Trophoblast cell (in vitro differentiated cells and primary cell): Measurements from ENCODE around the gene LZTS3.

ENCODE experiments used
- DNase-seq, 2 donors: peaks; one replicate each; pipeline ENCODE4 v3.0.0-alpha.2; 2016
- H2AFZ ChIP-seq: 2 replicates; pipeline ENCODE4 v1.6.1; 2013; ENCODE audit warnings: low read length, moderate library complexity, mild to moderate bottlenecking; ENCODE audit not compliant: insufficient read depth, poor library complexity
- H2AK5ac ChIP-seq: 2 replicates; pipeline ENCODE4 v1.6.1; 2013; ENCODE audit warnings: mild to moderate bottlenecking, low read length
- H2BK120ac ChIP-seq: 2 replicates; pipeline ENCODE4 v1.6.1; 2013; ENCODE audit warnings: low read length, mild to moderate bottlenecking, moderate library complexity; ENCODE audit not compliant: insufficient read depth, poor library complexity
- H2BK12ac ChIP-seq: 2 replicates; pipeline ENCODE4 v1.6.1; 2013; ENCODE audit warnings: mild to moderate bottlenecking, low read length, moderate library complexity
- H2BK5ac ChIP-seq: 2 replicates; pipeline ENCODE4 v1.6.1; 2013; ENCODE audit warnings: low read length, low read depth, moderate library complexity, mild to moderate bottlenecking; ENCODE audit not compliant: poor library complexity
- H3K14ac ChIP-seq: 2 replicates; pipeline ENCODE4 v1.6.1; 2013; ENCODE audit warnings: mild to moderate bottlenecking, low read length
- H3K18ac ChIP-seq: 2 replicates; pipeline ENCODE4 v1.6.1; 2013; ENCODE audit warnings: mild to moderate bottlenecking, low read length
- H3K23ac ChIP-seq: 2 replicates; pipeline ENCODE4 v1.6.1; 2013; ENCODE audit warnings: low read length
- H3K27ac ChIP-seq: 2 replicates; pipeline ENCODE4 v1.5.1; 2013; ENCODE audit warnings: low read depth, mild to moderate bottlenecking, inconsistent platforms, low read length, moderate library complexity
- H3K27me3 ChIP-seq: 2 replicates; pipeline ENCODE4 v1.6.1; 2013; ENCODE audit warnings: inconsistent platforms, mild to moderate bottlenecking, low read length, moderate library complexity; ENCODE audit not compliant: insufficient read depth
- H3K36me3 ChIP-seq, 2 experiments: 1 replicate in 1 of 2; 2 replicates in 1 of 2; pipeline ENCODE4 v1.6.1; 2013; ENCODE audit warnings: low read length in 2 of 2, mild to moderate bottlenecking in 2 of 2, moderate library complexity in 1 of 2; ENCODE audit not compliant: insufficient read depth in 2 of 2, control insufficient read depth in 1 of 2
- H3K4ac ChIP-seq: 2 replicates; pipeline ENCODE4 v1.6.1; 2013; ENCODE audit warnings: low read depth, mild to moderate bottlenecking, low read length, moderate library complexity
- H3K4me1 ChIP-seq, 2 experiments: 1 replicate in 1 of 2; 2 replicates in 1 of 2; pipeline ENCODE4 v1.6.1; 2013; ENCODE audit warnings: low read length in 2 of 2, mild to moderate bottlenecking in 2 of 2, moderate library complexity in 1 of 2; ENCODE audit not compliant: insufficient read depth in 2 of 2, control insufficient read depth in 1 of 2
- H3K4me2 ChIP-seq: 2 replicates; pipeline ENCODE4 v1.6.1; 2013; ENCODE audit warnings: inconsistent platforms, mild to moderate bottlenecking, low read length, moderate library complexity
- H3K4me3 ChIP-seq: 2 replicates; pipeline ENCODE4 v1.5.1; 2013; ENCODE audit warnings: mild to moderate bottlenecking, low read depth, low read length, inconsistent platforms
- H3K79me1 ChIP-seq: one replicate; pipeline ENCODE4 v1.6.1; 2013; ENCODE audit warnings: low read length
- H3K79me2 ChIP-seq: 2 replicates; pipeline ENCODE4 v1.6.1; 2013; ENCODE audit warnings: low read length, mild to moderate bottlenecking; ENCODE audit not compliant: control insufficient read depth, insufficient read depth, poor library complexity
- H3K9ac ChIP-seq: 2 replicates; pipeline ENCODE4 v1.6.1; 2013; ENCODE audit warnings: mild to moderate bottlenecking, low read length
- H3K9me3 ChIP-seq: 2 replicates; pipeline ENCODE4 v1.6.1; 2013; ENCODE audit warnings: low read depth, mild to moderate bottlenecking, control low read depth, inconsistent platforms, low read length; ENCODE audit not compliant: insufficient read depth
- H4K12ac ChIP-seq: 2 replicates; pipeline ENCODE4 v1.6.1; 2013; ENCODE audit warnings: low read depth, mild to moderate bottlenecking, low read length, moderate library complexity
- H4K8ac ChIP-seq: 2 replicates; pipeline ENCODE4 v1.6.1; 2013; ENCODE audit warnings: low read depth, mild to moderate bottlenecking, low read length, moderate library complexity
- H4K91ac ChIP-seq: one replicate; pipeline ENCODE4 v1.6.1; 2013; ENCODE audit warnings: low read depth, mild to moderate bottlenecking, low read length, moderate library complexity
- WGBS: extraction: QIAGEN DNeasy Blood & Tissue Kit; methylation state at CpG from one replicate; pipeline ENCODE4 v1.1.7; 2013; ENCODE audit warnings: missing lambda C conversion rate; ENCODE audit not compliant: insufficient read length, insufficient coverage; ENCODE audit errors: extremely low coverage; 5-methylcytosine and 5-hydroxymethylcytosine counted together

Gene LZTS3

GRCh38 chr20:3137492-3137891, 35.9 kb downstream of the LZTS3 start:
- Histone ChIP-seq H3K18ac (no peak overlapping the region), H2AK5ac (no peak overlapping the region), H3K23ac (no peak overlapping the region), H4K91ac (no peak overlapping the region), H4K12ac (no peak overlapping the region), H2BK120ac (no peak overlapping the region), H3K4me2 (no peak overlapping the region), H3K79me1 (no peaks in the 10 kb centered on the region), H3K9ac (no peak overlapping the region), H3K14ac (no peak overlapping the region), H2AFZ (no peak overlapping the region), H3K79me2 (no peaks in the 10 kb centered on the region), H3K27ac (no peak overlapping the region), H3K36me3 (no peaks in the 10 kb centered on the region), H3K9me3 (no peaks in the 10 kb centered on the region), H2BK12ac (no peak overlapping the region), H3K27me3 (no peaks in the 10 kb centered on the region), H3K4me1 (no peaks in the 10 kb centered on the region), H2BK5ac (no peak overlapping the region), H3K4ac (no peak overlapping the region), H3K4me3 (no peak overlapping the region), H4K8ac (no peak overlapping the region)
- peak in 1 of 2 donors; percentile 52 for DNase-seq
- WGBS: no CpG with 5 or more reads among the region's 2 CpGs

GRCh38 chr20:3135507-3136070, 37.8 kb downstream of the LZTS3 start:
- Histone ChIP-seq H3K4me2 (no peak overlapping the region), H2BK12ac (no peak overlapping the region), H3K27me3 (no peaks in the 10 kb centered on the region), H3K9me3 (no peaks in the 10 kb centered on the region), H4K91ac (no peak overlapping the region), H4K12ac (no peak overlapping the region), H2BK5ac (no peak overlapping the region), H3K9ac (no peak overlapping the region), H3K27ac (no peak overlapping the region), H2AK5ac (no peak overlapping the region), H3K79me1 (no peaks in the 10 kb centered on the region), H3K4me3 (no peak overlapping the region), H3K4ac (no peak overlapping the region), H3K18ac (no peak overlapping the region), H4K8ac (no peak overlapping the region), H3K36me3 (peaks cover 0 to 2% of the 10 kb centered on the region in 2 experiments), H3K79me2 (no peaks in the 10 kb centered on the region), H3K23ac (no peak overlapping the region), H2AFZ (no peak overlapping the region), H3K4me1 (no peaks in the 10 kb centered on the region), H2BK120ac (no peak overlapping the region), H3K14ac (no peak overlapping the region)
- no CpG with 5 or more reads among the region's 5 CpGs for WGBS
- no peak for DNase-seq

- no peaks in the 10 kb centered on the region for H3K27me3 ChIP-seq
- H4K91ac ChIP-seq: no peak overlapping the region
- no peak overlapping the region for H3K18ac ChIP-seq
- H3K23ac ChIP-seq: no peak overlapping the region
- no peak overlapping the region for H2AK5ac ChIP-seq
- no peak overlapping the region for H4K8ac ChIP-seq
- WGBS: no CpG with 5 or more reads among the region's 3 CpGs
- no peak overlapping the region for H2BK120ac ChIP-seq
- no peak overlapping the region for H2BK12ac ChIP-seq
- no peaks in the 10 kb centered on the region for H3K4me1 ChIP-seq
- H3K14ac ChIP-seq: no peak overlapping the region
- no peak overlapping the region for H4K12ac ChIP-seq
- no peak overlapping the region for H3K4ac ChIP-seq
- H3K27ac ChIP-seq: no peak overlapping the region
- H3K9me3 ChIP-seq: no peaks in the 10 kb centered on the region
- peaks cover 0 to 2% of the 10 kb centered on the region in 2 experiments for H3K36me3 ChIP-seq
- no peak overlapping the region for H3K4me3 ChIP-seq
- no peak overlapping the region for H3K9ac ChIP-seq
- H3K79me2 ChIP-seq: no peaks in the 10 kb centered on the region
- H2BK5ac ChIP-seq: no peak overlapping the region
- H3K79me1 ChIP-seq: no peaks in the 10 kb centered on the region
- no peak overlapping the region for H2AFZ ChIP-seq
- peak in 1 of 2 donors; percentile 37 for DNase-seq
- no peak overlapping the region for H3K4me2 ChIP-seq
These were observed 39.2 kb downstream of the LZTS3 start for GRCh38 chr20:3134151-3134550.

GRCh38 chr20:3133155-3133554, 40.2 kb downstream of the LZTS3 start:
- Histone ChIP-seq H2BK5ac (no peak overlapping the region), H2BK12ac (no peak overlapping the region), H3K9ac (no peak overlapping the region), H4K91ac (no peak overlapping the region), H3K79me1 (no peaks in the 10 kb centered on the region), H2AK5ac (no peak overlapping the region), H3K4me1 (no peaks in the 10 kb centered on the region), H3K4ac (no peak overlapping the region), H3K27me3 (no peaks in the 10 kb centered on the region), H3K9me3 (no peaks in the 10 kb centered on the region), H3K4me2 (no peak overlapping the region), H3K14ac (no peak overlapping the region), H3K36me3 (peaks cover 0 to 2% of the 10 kb centered on the region in 2 experiments), H4K12ac (no peak overlapping the region), H3K27ac (no peak overlapping the region), H4K8ac (no peak overlapping the region), H3K4me3 (no peak overlapping the region), H2BK120ac (no peak overlapping the region), H3K79me2 (no peaks in the 10 kb centered on the region), H3K23ac (no peak overlapping the region), H3K18ac (no peak overlapping the region), H2AFZ (no peak overlapping the region)
- DNase-seq: no peak
- no CpG with 5 or more reads among the region's 2 CpGs for WGBS
